Fibroblast of villous mesenchyme (primary cell): ENCODE results near the gene IPP. TPM values are rescaled to one million over a fixed set of nuclear protein-coding genes. Genes with fewer than 3 reads are reported as not detected.
"Not testable (repeated sequence)": the region's sequence is repeated elsewhere in the genome, so short reads cannot be mapped to it uniquely, and the experiment has no call there.

ENCODE experiments used
- DNase-seq: peaks from one replicate; pipeline ENCODE4 v3.0.0-alpha.2; 2010; ENCODE audit warnings: low read depth
- H3K4me3 ChIP-seq: 2 replicates; pipeline ENCODE4 v1.5.1; 2011; ENCODE audit warnings: low read depth, mild to moderate bottlenecking, low read length
- total RNA-seq: library from RNA; depleted of rRNA; stranded (reverse); fragments of >200 nt; gene quantifications from 2 replicates; pipeline ENCODE4 v1.2.3, GENCODE V29; 2012
- TF ChIP-seq, protein P1 (sequence below): IDR thresholded peaks from 2 replicates; pipeline ENCODE4 v1.5.1; 2012; ENCODE audit warnings: low read depth, mild to moderate bottlenecking, low read length; ENCODE audit not compliant: insufficient read depth

IPP gene
- total RNA-seq, 1 donor: 14.7 TPM

GRCh38 chr1:45722809-45723208, 27.6 kb downstream of the IPP start:
- DNase-seq: peak; percentile 68

GRCh38 chr1:45721207-45721606, 29.2 kb downstream of the IPP start:
- TF ChIP-seq, protein P1, sequence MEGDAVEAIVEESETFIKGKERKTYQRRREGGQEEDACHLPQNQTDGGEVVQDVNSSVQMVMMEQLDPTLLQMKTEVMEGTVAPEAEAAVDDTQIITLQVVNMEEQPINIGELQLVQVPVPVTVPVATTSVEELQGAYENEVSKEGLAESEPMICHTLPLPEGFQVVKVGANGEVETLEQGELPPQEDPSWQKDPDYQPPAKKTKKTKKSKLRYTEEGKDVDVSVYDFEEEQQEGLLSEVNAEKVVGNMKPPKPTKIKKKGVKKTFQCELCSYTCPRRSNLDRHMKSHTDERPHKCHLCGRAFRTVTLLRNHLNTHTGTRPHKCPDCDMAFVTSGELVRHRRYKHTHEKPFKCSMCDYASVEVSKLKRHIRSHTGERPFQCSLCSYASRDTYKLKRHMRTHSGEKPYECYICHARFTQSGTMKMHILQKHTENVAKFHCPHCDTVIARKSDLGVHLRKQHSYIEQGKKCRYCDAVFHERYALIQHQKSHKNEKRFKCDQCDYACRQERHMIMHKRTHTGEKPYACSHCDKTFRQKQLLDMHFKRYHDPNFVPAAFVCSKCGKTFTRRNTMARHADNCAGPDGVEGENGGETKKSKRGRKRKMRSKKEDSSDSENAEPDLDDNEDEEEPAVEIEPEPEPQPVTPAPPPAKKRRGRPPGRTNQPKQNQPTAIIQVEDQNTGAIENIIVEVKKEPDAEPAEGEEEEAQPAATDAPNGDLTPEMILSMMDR: no peak
- H3K4me3 ChIP-seq: no peak overlapping the region
- peak; percentile 66 for DNase-seq

More at GRCh38 chr1:45722809-45723208, 27.6 kb downstream of the IPP start:
- TF ChIP-seq, protein P1: no peak
- H3K4me3 ChIP-seq: no peak overlapping the region

GRCh38 chr1:45718289-45718688, 32.2 kb downstream of the IPP start:
- TF ChIP-seq, protein P1: no peak
- DNase-seq: no peak
- H3K4me3 ChIP-seq: no peak overlapping the region

- DNase-seq: peak; percentile 5
- H3K4me3 ChIP-seq: not testable (repeated sequence)
These were observed 33.1 kb downstream of the IPP start for GRCh38 chr1:45717386-45717785.

DNA sequence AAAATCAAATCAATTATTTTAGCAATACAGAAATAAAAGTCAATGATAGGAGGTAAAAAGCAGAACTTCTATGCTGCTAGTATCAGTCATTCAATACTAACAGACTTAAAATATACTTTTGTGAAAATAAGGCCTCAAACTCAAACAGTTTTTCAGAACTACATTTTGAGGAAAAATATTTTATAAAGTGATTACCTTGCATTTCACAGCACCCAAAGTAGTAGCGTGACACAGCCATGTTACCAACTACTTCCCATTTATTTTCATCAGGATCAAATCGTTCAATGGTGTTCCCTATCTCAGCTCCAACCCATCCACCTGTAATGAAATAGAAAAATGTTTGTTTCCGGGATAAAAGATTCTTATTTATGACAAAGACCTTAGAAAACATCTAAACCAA, 33.8 kb downstream of the IPP start:
- TF ChIP-seq, protein P1: no peak
- no peak for DNase-seq
- H3K4me3 ChIP-seq: no peak overlapping the region

- no peak for DNase-seq
- no peak overlapping the region for H3K4me3 ChIP-seq
- TF ChIP-seq, protein P1: no peak
These were observed 36.7 kb downstream of the IPP start for GRCh38 chr1:45713711-45714110.

DNA sequence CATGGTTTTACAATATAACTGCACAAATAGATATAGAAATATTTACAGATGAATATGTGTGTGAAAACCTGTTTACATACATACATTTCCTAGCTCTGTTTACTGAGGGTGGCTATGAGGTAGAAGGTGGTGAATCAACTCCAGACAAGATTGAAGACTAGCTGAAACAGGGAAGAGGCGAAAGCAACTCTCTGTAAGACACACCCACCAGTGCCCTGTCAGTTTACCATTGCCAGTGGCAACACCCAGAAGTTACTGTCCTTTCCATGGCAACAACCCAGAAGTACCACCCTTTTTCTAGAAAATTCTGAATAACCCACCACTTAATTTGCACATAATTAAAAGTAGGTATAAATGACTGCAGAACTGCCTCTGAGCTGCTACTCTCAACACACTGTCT, 45.8 kb downstream of the IPP start:
- DNase-seq: no peak
- no peak overlapping the region for H3K4me3 ChIP-seq
- TF ChIP-seq, protein P1: no peak
